WTC11 (cell line): ENCODE results near the gene CHSY3. TPM values are rescaled to one million over a fixed set of nuclear protein-coding genes. Genes with fewer than 3 reads are reported as not detected.

Source experiments
- ATAC-seq: fragments of 200-7000 bp; cut with Tn5 transposase; 2 replicates; pipeline ENCODE4 v1.10.0; 2021; ENCODE audit warnings: mild to moderate bottlenecking, moderate library complexity
- CTCF ChIA-PET: fragments of 300-600 bp; sonication (Branson Sonifier 250); formaldehyde crosslinking; loops from one replicate; lab custom pipeline; 2021; ENCODE audit warnings: antibody characterized with exemption; lab: Charles Lee
- POLR2A ChIA-PET: fragments of 350-600 bp; sonication (Branson Sonifier 250); formaldehyde crosslinking; loops from one replicate; lab custom pipeline; 2021; ENCODE audit warnings: antibody characterized with exemption; lab: Charles Lee
- DNase-seq: peaks from one replicate; pipeline ENCODE4 v3.0.0; 2021; ENCODE audit warnings: low spot score
- H3K27ac Mint-ChIP-seq: 2 replicates; pipeline ENCODE4 v1.8.0; 2021; ENCODE audit warnings: mixed read lengths
- H3K27me3 Mint-ChIP-seq: 2 replicates; pipeline ENCODE4 v1.8.0; 2021; ENCODE audit warnings: low read depth, mild to moderate bottlenecking, moderate library complexity, mixed read lengths
- H3K36me3 Mint-ChIP-seq: 2 replicates; pipeline ENCODE4 v1.8.0; 2021; ENCODE audit warnings: mixed read lengths
- H3K4me1 Mint-ChIP-seq: 2 replicates; pipeline ENCODE4 v1.8.0; 2022; ENCODE audit warnings: mixed read lengths
- H3K4me3 Mint-ChIP-seq: 2 replicates; pipeline ENCODE4 v1.8.0; 2021; ENCODE audit warnings: mild to moderate bottlenecking, moderate library complexity, mixed read lengths
- H3K9me3 Mint-ChIP-seq: 2 replicates; pipeline ENCODE4 v1.8.0; 2021; ENCODE audit warnings: mixed read lengths
- AR ChIP-seq: fragments of 250-450 bp; sonication (Bioruptor Pico); IDR thresholded peaks from 2 replicates; pipeline ENCODE4 v1.9.0; 2021; ENCODE audit warnings: mild to moderate bottlenecking
- ERG ChIP-seq: fragments of 250-450 bp; sonication (Bioruptor Pico); IDR thresholded peaks from 2 replicates; pipeline ENCODE4 v1.8.0; 2021; ENCODE audit warnings: mild to moderate bottlenecking
- ESRRA ChIP-seq: sonication (generic); formaldehyde crosslinking; IDR thresholded peaks from 2 replicates; pipeline ENCODE4 v1.8.1; 2022; ENCODE audit warnings: mild to moderate bottlenecking, missing genetic modification reagents, borderline replicate concordance
- ETV6 ChIP-seq: sonication (generic); formaldehyde crosslinking; IDR thresholded peaks from 2 replicates; pipeline ENCODE4 v1.8.1; 2022; ENCODE audit warnings: mild to moderate bottlenecking, missing genetic modification reagents
- GABPB1 ChIP-seq: sonication (generic); formaldehyde crosslinking; IDR thresholded peaks from 2 replicates; pipeline ENCODE4 v1.8.1; 2023; ENCODE audit warnings: mild to moderate bottlenecking, missing genetic modification reagents
- IRF1 ChIP-seq: sonication (generic); formaldehyde crosslinking; IDR thresholded peaks from 2 replicates; pipeline ENCODE4 v1.8.0; 2023; ENCODE audit warnings: missing genetic modification reagents
- IRF2 ChIP-seq: sonication (generic); formaldehyde crosslinking; IDR thresholded peaks from 2 replicates; pipeline ENCODE4 v1.8.0; 2022; ENCODE audit warnings: low read depth, missing genetic modification reagents, borderline replicate concordance
- JUN ChIP-seq: sonication (generic); formaldehyde crosslinking; IDR thresholded peaks from 2 replicates; pipeline ENCODE4 v1.8.0; 2023; ENCODE audit warnings: mild to moderate bottlenecking, missing genetic modification reagents
- MLX ChIP-seq: sonication (generic); formaldehyde crosslinking; IDR thresholded peaks from 2 replicates; pipeline ENCODE4 v1.8.1; 2023; ENCODE audit warnings: mild to moderate bottlenecking, missing genetic modification reagents, moderate library complexity
- MYBL2 ChIP-seq: sonication (generic); formaldehyde crosslinking; IDR thresholded peaks from 2 replicates; pipeline ENCODE4 v1.8.1; 2023; ENCODE audit warnings: mild to moderate bottlenecking, moderate library complexity, missing genetic modification reagents
- NFE2L1 ChIP-seq: sonication (generic); formaldehyde crosslinking; IDR thresholded peaks from 2 replicates; pipeline ENCODE4 v1.8.1; 2023; ENCODE audit warnings: missing genetic modification reagents
- NFYB ChIP-seq: sonication (generic); formaldehyde crosslinking; conservative IDR thresholded peaks from 2 replicates; pipeline ENCODE4 v1.8.0; 2022; ENCODE audit warnings: low read depth, missing genetic modification reagents
- OVOL2 ChIP-seq: fragments of 250-450 bp; sonication (Bioruptor Pico); IDR thresholded peaks from 2 replicates; pipeline ENCODE4 v1.9.0; 2021; ENCODE audit warnings: mild to moderate bottlenecking, borderline replicate concordance
- TCF7 ChIP-seq: sonication (generic); formaldehyde crosslinking; IDR thresholded peaks from 2 replicates; pipeline ENCODE4 v1.8.0; 2022; ENCODE audit warnings: mild to moderate bottlenecking, low read depth, missing genetic modification reagents, moderate library complexity
- TEAD1 ChIP-seq: sonication (generic); formaldehyde crosslinking; IDR thresholded peaks from 2 replicates; pipeline ENCODE4 v1.8.0; 2022; ENCODE audit warnings: mild to moderate bottlenecking, missing genetic modification reagents
- TP53 ChIP-seq: sonication (generic); formaldehyde crosslinking; IDR thresholded peaks from 2 replicates; pipeline ENCODE4 v1.8.1; 2023; ENCODE audit warnings: mild to moderate bottlenecking, missing genetic modification reagents
- USF1 ChIP-seq: sonication (generic); formaldehyde crosslinking; IDR thresholded peaks from 2 replicates; pipeline ENCODE4 v1.8.0; 2022; ENCODE audit warnings: mild to moderate bottlenecking, missing genetic modification reagents
- ZNF232 ChIP-seq: sonication (generic); formaldehyde crosslinking; IDR thresholded peaks from 2 replicates; pipeline ENCODE4 v1.8.0; 2022; ENCODE audit warnings: mild to moderate bottlenecking, missing genetic modification reagents
- ZNF281 ChIP-seq: sonication (generic); formaldehyde crosslinking; IDR thresholded peaks from 2 replicates; pipeline ENCODE4 v1.8.0; 2023; ENCODE audit warnings: mild to moderate bottlenecking, missing genetic modification reagents
- ZNF512 ChIP-seq: sonication (generic); formaldehyde crosslinking; IDR thresholded peaks from 2 replicates; pipeline ENCODE4 v1.8.1; 2022; ENCODE audit warnings: missing genetic modification reagents, borderline replicate concordance
- total RNA-seq: library from RNA; stranded (reverse); gene quantifications from 3 replicates; pipeline ENCODE4 v1.2.3, GENCODE V29; 2021

Gene CHSY3
- total RNA-seq, 1 experiment from 2014 or later = 0.98 TPM

- CTCF ChIA-PET = no interaction called here
- no peak overlapping the region for H3K27ac Mint-ChIP-seq
- ATAC-seq = peak; percentile 12
These were observed 681 bp upstream of the CHSY3 start for GRCh38 chr5:129903466-129904101.

GRCh38 chr5:129904667-129905472 lies 605 bp downstream of the CHSY3 start:
- H3K9me3 Mint-ChIP-seq = no peaks in the 10 kb centered on the region
- H3K4me3 Mint-ChIP-seq = peak overlapping the region; percentile 83
- peak; percentile 3 for ATAC-seq
- peaks cover 58% of the 10 kb centered on the region for H3K27me3 Mint-ChIP-seq
- H3K4me1 Mint-ChIP-seq = peaks cover 15% of the 10 kb centered on the region
- peak; percentile 30 for DNase-seq
- H3K27ac Mint-ChIP-seq = no peak overlapping the region
- ChIA-PET POLR2A (no interaction called here), CTCF (interaction anchor here (0.7 to 1.3 kb wide), 2 partner anchors 133 to 1358 kb away, joined by 4 read pairs; no protein-coding TSS in a partner anchor)
- H3K36me3 Mint-ChIP-seq = no peaks in the 10 kb centered on the region
- TF ChIP-seq IRF2 (CRISPR knock-in tag) (no peak; the same call in 1 of the 2 replicates), GABPB1 (CRISPR knock-in tag) (no peak; the same call in 1 of the 2 replicates), TP53 (CRISPR knock-in tag) (0 out of 2 replicates have a peak, but pooled peaks have one; percentile 52), ERG (no peak), MLX (no peak), ESRRA (CRISPR knock-in tag) (0 out of 2 replicates have a peak, but pooled peaks have one; percentile 12), AR (no peak), MYBL2 (CRISPR knock-in tag) (peak; percentile 60; the same call in 1 of the 2 replicates), NFE2L1 (CRISPR knock-in tag) (peak; percentile 42; the same call in 1 of the 2 replicates), ZNF512 (CRISPR knock-in tag) (no peak), IRF1 (CRISPR knock-in tag) (no peak), TCF7 (CRISPR knock-in tag) (no peak), OVOL2 (CRISPR knock-in tag) (no peak), TEAD1 (CRISPR knock-in tag) (peak; percentile 59; the same call in 1 of the 2 replicates), USF1 (no peak), NFYB (CRISPR knock-in tag) (no peak)

More at GRCh38 chr5:129903466-129904101, 681 bp upstream of the CHSY3 start:
- TF ChIP-seq ETV6 (no peak), ESRRA (CRISPR knock-in tag) (0 out of 2 replicates have a peak, but pooled peaks have one; percentile 14), JUN (no peak), ZNF281 (no peak), ZNF232 (CRISPR knock-in tag) (no peak)
- POLR2A ChIA-PET = no interaction called here
- Mint-ChIP-seq H3K9me3 (no peaks in the 10 kb centered on the region), H3K4me3 (peak overlapping the region; percentile 80), H3K4me1 (peaks cover 15% of the 10 kb centered on the region), H3K27me3 (peaks cover 58% of the 10 kb centered on the region), H3K36me3 (no peaks in the 10 kb centered on the region)
- no peak for DNase-seq
